CD14-positive monocyte (primary cell): ENCODE measurements around the gene POLH. TPM values are rescaled to one million over a fixed set of nuclear protein-coding genes. Genes with fewer than 3 reads are reported as not detected.
A peak's percentile ranks its signal among the peaks of the same experiment; 100 is the strongest.
"Not testable (repeated sequence)": the region's sequence is repeated elsewhere in the genome, so short reads cannot be mapped to it uniquely, and the experiment has no call there.

Experiments used
- DNase-seq, 3 donors: peaks; one replicate each; pipeline ENCODE4 v3.0.0-alpha.2; 2011 to 2022
- H2AFZ ChIP-seq: 2 replicates; pipeline ENCODE4 v1.6.0; 2012; ENCODE audit warnings: mild to moderate bottlenecking, low read depth, low read length, inconsistent platforms; ENCODE audit not compliant: insufficient read depth, poor library complexity, severe bottlenecking
- H3K27ac ChIP-seq, 2 donors: 1 replicate in 1 of 2; 2 replicates in 1 of 2; pipeline ENCODE4 v1.5.1; 2012 to 2013; ENCODE audit warnings: low read length in 2 of 2, control low read depth in 1 of 2, inconsistent platforms in 1 of 2, low read depth in 1 of 2, mild to moderate bottlenecking in 1 of 2
- H3K27me3 ChIP-seq, 2 donors: one replicate each; pipeline versions ENCODE4 v1.6.0 to v1.6.1; 2011 to 2013; ENCODE audit warnings: low read length in 2 of 2; ENCODE audit not compliant: control insufficient read depth in 2 of 2, insufficient read depth in 2 of 2
- H3K36me3 ChIP-seq, 2 donors: replicated peaks in 1 of 2; 1 replicate in 1 of 2; 2 replicates in 1 of 2; pipeline versions ENCODE4 v1.5.1 to v1.6.1; 2012 to 2013; ENCODE audit warnings: low read length in 2 of 2, control low read depth in 1 of 2, inconsistent platforms in 1 of 2, mild to moderate bottlenecking in 1 of 2; ENCODE audit not compliant: insufficient read depth in 2 of 2, control insufficient read depth in 1 of 2
- H3K4me1 ChIP-seq, 2 donors: 1 replicate in 1 of 2; 2 replicates in 1 of 2; pipeline versions ENCODE4 v1.5.1 to v1.6.1; 2012 to 2013; ENCODE audit warnings: low read length in 2 of 2, control low read depth in 1 of 2, inconsistent platforms in 1 of 2, mild to moderate bottlenecking in 1 of 2, moderate library complexity in 1 of 2; ENCODE audit not compliant: insufficient read depth in 2 of 2, control insufficient read depth in 1 of 2
- H3K4me2 ChIP-seq: replicated peaks from 2 replicates; pipeline ENCODE3; 2012; ENCODE audit warnings: low read length, moderate library complexity, mild to moderate bottlenecking; ENCODE audit not compliant: poor library complexity, severe bottlenecking; ENCODE audit errors: extremely low read depth
- H3K4me3 ChIP-seq, 3 experiments: fragments of 200-600 bp in 1 of 3; sonication (generic) in 1 of 3; replicated peaks in 1 of 3; 1 replicate in 2 of 3; 2 replicates in 1 of 3; pipeline ENCODE4 v1.5.1; 2011 to 2013; ENCODE audit warnings: low read length in 3 of 3, mild to moderate bottlenecking in 3 of 3, control low read depth in 2 of 3, low read depth in 2 of 3, inconsistent platforms in 1 of 3, moderate library complexity in 1 of 3
- H3K79me2 ChIP-seq: 2 replicates; pipeline ENCODE4 v1.6.0; 2012; ENCODE audit warnings: mild to moderate bottlenecking, control low read depth, inconsistent platforms, low read length, moderate library complexity; ENCODE audit not compliant: insufficient read depth
- H3K9ac ChIP-seq: 2 replicates; pipeline ENCODE4 v1.6.0; 2017; ENCODE audit warnings: low read length, mild to moderate bottlenecking; ENCODE audit not compliant: insufficient read depth, poor library complexity, severe bottlenecking
- H3K9me3 ChIP-seq, 2 donors: replicated peaks in 1 of 2; 1 replicate in 1 of 2; 2 replicates in 1 of 2; pipeline versions ENCODE4 v1.5.1 to v1.6.1; 2012 to 2013; ENCODE audit warnings: low read length in 2 of 2, control low read depth in 1 of 2; ENCODE audit not compliant: control insufficient read depth in 1 of 2, insufficient read depth in 1 of 2
- H4K20me1 ChIP-seq: 2 replicates; pipeline ENCODE4 v1.6.0; 2012; ENCODE audit warnings: mild to moderate bottlenecking, low read length, control low read depth, moderate library complexity; ENCODE audit not compliant: insufficient read depth
- H3K27ac Mint-ChIP-seq, 7 donors: one replicate each; pipeline ENCODE4 v1.8.0; 2020; ENCODE audit warnings: mild to moderate bottlenecking in 7 of 7, mixed read lengths in 7 of 7, moderate library complexity in 6 of 7, inconsistent platforms in 2 of 7
- H3K27me3 Mint-ChIP-seq, 3 donors: one replicate each; pipeline ENCODE4 v1.8.0; 2021 to 2022; ENCODE audit warnings: low read depth in 3 of 3, mild to moderate bottlenecking in 3 of 3, mixed read lengths in 3 of 3, moderate library complexity in 3 of 3, inconsistent platforms in 1 of 3
- H3K36me3 Mint-ChIP-seq, 2 donors: one replicate each; pipeline ENCODE4 v1.8.0; 2020; ENCODE audit warnings: mixed read lengths in 2 of 2, inconsistent platforms in 1 of 2, mild to moderate bottlenecking in 1 of 2
- H3K4me1 Mint-ChIP-seq: one replicate; pipeline ENCODE4 v1.8.0; 2020; ENCODE audit warnings: mild to moderate bottlenecking, mixed read lengths
- H3K4me3 Mint-ChIP-seq, 2 donors: one replicate each; pipeline ENCODE4 v1.8.0; 2020; ENCODE audit warnings: mild to moderate bottlenecking in 2 of 2, mixed read lengths in 2 of 2, moderate library complexity in 1 of 2
- H3K9me3 Mint-ChIP-seq, 7 donors: one replicate each; pipeline ENCODE4 v1.8.0; 2020 to 2022; ENCODE audit warnings: mixed read lengths in 7 of 7, mild to moderate bottlenecking in 6 of 7, moderate library complexity in 6 of 7, inconsistent platforms in 2 of 7
- WGBS: methylation state at CpG from one replicate; pipeline ENCODE4 v1.1.5; 2013; ENCODE audit warnings: missing lambda C conversion rate; ENCODE audit not compliant: insufficient coverage; 5-methylcytosine and 5-hydroxymethylcytosine counted together
- intact Hi-C, 2 donors: fragments of 100-400 bp; cut with micrococcal nuclease; formaldehyde crosslinking; loops; one replicate each; pipeline versions ENCODE4 v1.15.0 to v1.15.1; 2023
- polyA minus RNA-seq: library from RNA; depleted of rRNA, polyadenylated mRNA; stranded (reverse); fragments of >200 nt; gene quantifications from 2 replicates; pipeline ENCODE4 v1.2.3, GENCODE V29; 2012
- polyA plus RNA-seq, 3 donors: library from polyadenylated mRNA; depleted of rRNA in 1 of 3; unstranded in 2 of 3; stranded (reverse) in 1 of 3; fragments of 300-500 nt in 2 of 3; fragments of >200 nt in 1 of 3; fragmentation: Illumina TruSeq in 2 of 3; gene quantifications; 1 replicate in 2 of 3; 2 replicates in 1 of 3; pipeline ENCODE4 v1.2.3, GENCODE V29; 2012 to 2021
- total RNA-seq, 12 experiments: library from RNA in 1 of 12; stranded (reverse) in 1 of 12; fragments of 120-200 nt in 1 of 12; gene quantifications; one replicate each; pipeline ENCODE4 v1.2.4 and lab custom pipeline; 2013 to 2026; ENCODE audit warnings: mixed read lengths in 6 of 12, inconsistent platforms in 1 of 12
- TF ChIP-seq, protein P1 (sequence below): fragments of 200-600 bp; IDR thresholded peaks from one replicate; pipeline ENCODE4 v1.8.0; 2022; ENCODE audit warnings: antibody characterized with exemption, mild to moderate bottlenecking

Gene POLH
- total RNA-seq (2013), result 5.5 TPM
- polyA plus RNA-seq, result 1 to 10 TPM; 2.0 to 2.6 (median 2.1) TPM
- polyA minus RNA-seq, result 2.1 and 3.3 TPM in 2 replicates
- 2.5 to 18.7 (median 8.5) reads per million in 11 experiments for total RNA-seq (lab: John Stamatoyannopoulos, UW)

GRCh38 chr6:43575772-43576551, at the start of gene POLH, which contains the start of gene XPO5:
Gene POLH (plus strand): TSS chr6:43576185. CDS start chr6:43582320, 6,135 bp downstream.
Gene XPO5 (minus strand): TSS chr6:43576038. CDS start chr6:43575864, 174 bp downstream.
- Mint-ChIP-seq H3K36me3 (peaks cover 26 to 30% of the 10 kb centered on the region in 2 donors), H3K4me1 (peaks cover 29% of the 10 kb centered on the region), H3K4me3 (peak within 1 kb of the TSS; percentile 98 to 99), H3K27me3 (no peaks in the 10 kb centered on the region), H3K9me3 (no peaks in the 10 kb centered on the region), H3K27ac (peak within 1 kb of the TSS; percentile 82 to 95 (median 91))
- intact Hi-C loops, result loop anchor here in 1 of 2 donors (5.0 kb wide), 1 partner anchor 51 kb away; the partner anchor contains the start of gene GTPBP2
- H3K27me3 ChIP-seq, result no peaks in the 10 kb centered on the region
- peak within 1 kb of the TSS; percentile 82 to 99 (median 88) for H3K4me3 ChIP-seq
- peak within 1 kb of the TSS; percentile 83 for H3K4me2 ChIP-seq
- peak within 1 kb of the TSS; percentile 52 to 88 for H3K27ac ChIP-seq
- peak within 1 kb of the TSS; percentile 72 for H3K9ac ChIP-seq
- under 1% methylated on average over 74 of the region's 76 CpGs for WGBS
- H4K20me1 ChIP-seq, result no peaks in the 10 kb centered on the region
- peaks cover 18 to 24% of the 10 kb centered on the region in 2 donors for H3K4me1 ChIP-seq
- TF ChIP-seq, protein P1, sequence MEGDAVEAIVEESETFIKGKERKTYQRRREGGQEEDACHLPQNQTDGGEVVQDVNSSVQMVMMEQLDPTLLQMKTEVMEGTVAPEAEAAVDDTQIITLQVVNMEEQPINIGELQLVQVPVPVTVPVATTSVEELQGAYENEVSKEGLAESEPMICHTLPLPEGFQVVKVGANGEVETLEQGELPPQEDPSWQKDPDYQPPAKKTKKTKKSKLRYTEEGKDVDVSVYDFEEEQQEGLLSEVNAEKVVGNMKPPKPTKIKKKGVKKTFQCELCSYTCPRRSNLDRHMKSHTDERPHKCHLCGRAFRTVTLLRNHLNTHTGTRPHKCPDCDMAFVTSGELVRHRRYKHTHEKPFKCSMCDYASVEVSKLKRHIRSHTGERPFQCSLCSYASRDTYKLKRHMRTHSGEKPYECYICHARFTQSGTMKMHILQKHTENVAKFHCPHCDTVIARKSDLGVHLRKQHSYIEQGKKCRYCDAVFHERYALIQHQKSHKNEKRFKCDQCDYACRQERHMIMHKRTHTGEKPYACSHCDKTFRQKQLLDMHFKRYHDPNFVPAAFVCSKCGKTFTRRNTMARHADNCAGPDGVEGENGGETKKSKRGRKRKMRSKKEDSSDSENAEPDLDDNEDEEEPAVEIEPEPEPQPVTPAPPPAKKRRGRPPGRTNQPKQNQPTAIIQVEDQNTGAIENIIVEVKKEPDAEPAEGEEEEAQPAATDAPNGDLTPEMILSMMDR, result no peak
- H2AFZ ChIP-seq, result peak within 1 kb of the TSS; percentile 99
- H3K9me3 ChIP-seq, result no peaks in the 10 kb centered on the region
- H3K79me2 ChIP-seq, result peaks cover 53% of the 10 kb centered on the region
- peak; percentile 86 to 91 (median 90) for DNase-seq
- H3K36me3 ChIP-seq, result peaks cover 14 to 29% of the 10 kb centered on the region in 2 donors

GRCh38 chr6:43532201-43532600, 43.8 kb upstream of the POLH start:
- Histone ChIP-seq H2AFZ (no peak overlapping the region), H3K79me2 (no peaks in the 10 kb centered on the region), H3K4me1 (no peaks in the 10 kb centered on the region), H3K4me2 (no peak overlapping the region), H4K20me1 (no peaks in the 10 kb centered on the region), H3K9ac (no peak overlapping the region), H3K36me3 (peaks cover 45 to 71% of the 10 kb centered on the region in 2 donors), H3K27ac (no peak overlapping the region), H3K4me3 (no peak overlapping the region), H3K9me3 (no peaks in the 10 kb centered on the region), H3K27me3 (no peaks in the 10 kb centered on the region)
- H3K36me3 Mint-ChIP-seq, result peaks cover 53 to 65% of the 10 kb centered on the region in 2 donors
- no peak overlapping the region for H3K27ac Mint-ChIP-seq
- no peak for DNase-seq
- H3K4me3 Mint-ChIP-seq, result no peak overlapping the region
- H3K4me1 Mint-ChIP-seq, result no peaks in the 10 kb centered on the region
- no CpG with 5 or more reads among the region's 1 CpG for WGBS
- no peaks in the 10 kb centered on the region for H3K9me3 Mint-ChIP-seq
- peaks cover 0 to 2% (median 0%) of the 10 kb centered on the region in 3 donors for H3K27me3 Mint-ChIP-seq
- TF ChIP-seq, protein P1, result no peak
- intact Hi-C loops, result no loop called here

DNA sequence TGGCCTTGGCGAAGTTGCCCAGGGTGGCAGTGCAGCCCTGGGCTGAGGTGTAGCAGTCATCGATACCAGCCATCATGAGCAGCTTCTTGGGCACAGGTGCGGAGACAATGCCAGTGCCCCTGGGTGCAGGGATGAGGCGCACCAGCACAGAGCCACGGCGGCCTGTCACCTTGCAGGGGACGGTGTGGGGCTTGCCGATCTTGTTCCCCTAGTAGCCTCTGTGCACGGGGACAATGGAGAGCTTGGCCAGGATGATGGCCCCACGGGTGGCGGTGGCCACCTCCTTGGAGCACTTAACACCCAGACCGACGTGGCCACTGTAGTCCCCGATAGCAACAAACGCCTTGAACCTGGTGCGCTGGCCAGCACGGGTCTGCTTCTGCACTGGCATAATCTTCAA, 37.0 kb upstream of the POLH start:
- not testable (repeated sequence) for H3K4me3 Mint-ChIP-seq

More for the DNA sequence above, 37.0 kb upstream of the POLH start:
- H3K9me3 ChIP-seq, H3K9ac ChIP-seq, H3K27me3 ChIP-seq, H3K4me1 Mint-ChIP-seq, H2AFZ ChIP-seq, H3K4me3 ChIP-seq, H3K27ac Mint-ChIP-seq, intact Hi-C loops, H3K4me1 ChIP-seq, DNase-seq, H4K20me1 ChIP-seq, H3K4me2 ChIP-seq, H3K79me2 ChIP-seq, H3K27me3 Mint-ChIP-seq, H3K27ac ChIP-seq, H3K9me3 Mint-ChIP-seq: not testable (repeated sequence)
- H3K36me3 Mint-ChIP-seq, result peaks cover 44 to 76% of the 10 kb centered on the region in 2 donors
- peaks cover 39 to 60% of the 10 kb centered on the region in 2 donors for H3K36me3 ChIP-seq
- WGBS, result 100% methylated on average over 4 of the region's 17 CpGs
